HG03354 (cell line): ENCODE data around the gene DOCK2.
"Not testable (repeated sequence)": the region's sequence is repeated elsewhere in the genome, so short reads cannot be mapped to it uniquely, and the experiment has no call there.

Experiments used
- ATAC-seq: cut with Tn5 transposase; IDR thresholded peaks from one replicate; pipeline ENCODE4 v1.9.1; 2021; ENCODE audit warnings: mild to moderate bottlenecking; ENCODE audit not compliant: unreplicated experiment, poor library complexity, severe bottlenecking

Gene DOCK2

DNA sequence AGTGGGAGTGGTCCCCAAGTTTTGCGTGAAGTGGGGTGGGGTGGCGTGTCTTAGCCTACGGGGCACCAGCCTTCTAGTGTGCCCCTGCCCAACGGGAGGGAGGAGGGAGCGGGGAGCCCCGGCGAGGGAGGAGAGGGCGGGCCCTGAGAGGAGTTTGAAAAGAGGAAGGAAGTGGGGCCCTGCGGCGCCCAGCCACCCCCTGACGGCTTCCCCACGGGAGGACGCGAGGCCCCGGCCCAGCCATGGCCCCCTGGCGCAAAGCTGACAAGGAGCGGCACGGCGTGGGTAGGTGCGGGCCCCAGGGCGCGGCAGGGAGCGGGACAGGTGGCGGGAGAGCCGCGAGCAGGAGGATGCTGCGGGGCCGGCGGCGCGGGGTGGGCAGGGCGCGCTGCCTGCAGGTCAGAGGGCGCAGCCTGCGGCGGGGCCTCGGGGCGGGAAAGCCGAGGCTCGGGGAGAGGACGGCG is at the start of gene DOCK2:
Gene DOCK2 (plus strand): TSS at position 191 of the 464 bp plus-strand sequence. CDS start 52 bp downstream, at position 243.
- peak; percentile 93 for ATAC-seq

GRCh38 chr5:169590602-169591001 is 46.5 kb upstream of the DOCK2 start:
- no peak for ATAC-seq

GRCh38 chr5:169591636-169592035 is 45.4 kb upstream of the DOCK2 start:
- ATAC-seq: no peak

DNA sequence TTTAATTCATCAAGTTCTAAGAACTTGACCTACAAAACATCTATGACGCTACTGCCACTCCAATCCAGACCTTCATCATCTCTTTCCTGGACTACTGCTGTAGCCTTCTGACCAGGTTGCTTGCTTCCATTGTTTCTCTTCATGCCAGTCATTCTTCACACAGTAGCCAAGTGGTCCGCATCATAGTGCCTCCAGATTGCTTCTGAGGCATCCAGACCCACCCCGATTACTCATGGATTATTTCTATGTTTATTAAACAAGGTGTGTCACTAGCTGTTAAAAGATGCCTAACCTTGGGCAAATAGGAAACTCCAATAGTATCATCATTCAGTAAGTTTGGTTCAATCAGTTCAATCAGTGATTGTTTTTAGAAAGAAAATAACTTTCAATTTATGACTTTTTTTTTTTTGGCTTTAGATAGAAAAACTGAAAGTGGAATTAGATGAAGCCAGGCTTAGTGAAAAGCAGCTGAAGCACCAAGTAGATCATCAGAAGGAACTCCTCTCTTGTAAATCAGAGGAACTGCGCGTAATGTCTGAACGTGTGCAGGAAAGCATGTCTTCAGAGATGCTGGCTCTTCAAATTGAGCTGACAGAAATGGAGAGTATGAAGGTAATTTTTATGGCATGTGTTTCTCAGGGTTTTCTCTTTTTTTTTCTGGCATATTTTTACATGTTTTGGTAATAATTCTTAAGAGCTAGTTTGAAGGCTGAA is 44.0 kb upstream of the DOCK2 start:
- no peak for ATAC-seq

- no peak for ATAC-seq
These were observed 41.8 kb upstream of the DOCK2 start for GRCh38 chr5:169595172-169595820.

- ATAC-seq: no peak
These were observed 37.6 kb upstream of the DOCK2 start for GRCh38 chr5:169599451-169599850.

GRCh38 chr5:169602535-169602934 is 34.5 kb upstream of the DOCK2 start:
- no peak for ATAC-seq

DNA sequence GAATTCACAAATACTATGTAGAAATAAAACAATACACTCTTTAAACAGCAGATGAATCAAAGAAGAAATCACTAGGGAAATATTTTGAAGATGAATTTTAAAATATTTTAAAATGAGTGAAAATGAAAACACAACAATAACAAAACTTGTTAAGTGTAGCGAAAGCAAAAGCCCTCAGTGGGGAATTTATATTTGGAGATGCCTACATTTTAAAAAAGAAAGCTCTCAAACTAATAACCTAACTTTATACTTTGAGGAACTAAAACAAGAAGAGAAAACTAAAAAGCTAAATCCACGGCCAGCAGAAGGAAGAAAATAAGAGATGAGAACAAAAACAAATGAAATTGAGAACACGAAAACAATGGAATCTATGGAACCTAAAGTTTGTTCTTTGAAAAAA is 30.8 kb upstream of the DOCK2 start:
- no peak for ATAC-seq

DNA sequence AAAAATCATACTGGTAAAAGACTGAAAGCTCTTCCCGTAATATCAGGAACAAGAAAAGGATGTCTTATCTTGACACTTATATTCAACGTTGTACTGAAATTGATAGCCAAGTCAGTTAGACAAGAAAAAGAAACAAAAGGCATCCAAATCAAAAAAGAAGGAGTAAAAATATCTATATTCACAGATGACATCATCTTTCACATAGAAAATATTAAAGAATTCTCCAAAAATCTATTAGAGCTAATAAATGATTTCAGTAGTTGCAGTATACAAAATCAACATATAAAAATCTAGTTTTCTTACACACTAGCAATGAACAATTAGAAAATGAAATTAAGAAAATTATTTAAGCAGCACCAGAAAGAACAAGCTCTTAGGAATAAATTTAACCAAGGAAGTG is 29.2 kb upstream of the DOCK2 start:
- ATAC-seq: no peak

GRCh38 chr5:169609716-169610115 is 27.4 kb upstream of the DOCK2 start:
- no peak for ATAC-seq

DNA sequence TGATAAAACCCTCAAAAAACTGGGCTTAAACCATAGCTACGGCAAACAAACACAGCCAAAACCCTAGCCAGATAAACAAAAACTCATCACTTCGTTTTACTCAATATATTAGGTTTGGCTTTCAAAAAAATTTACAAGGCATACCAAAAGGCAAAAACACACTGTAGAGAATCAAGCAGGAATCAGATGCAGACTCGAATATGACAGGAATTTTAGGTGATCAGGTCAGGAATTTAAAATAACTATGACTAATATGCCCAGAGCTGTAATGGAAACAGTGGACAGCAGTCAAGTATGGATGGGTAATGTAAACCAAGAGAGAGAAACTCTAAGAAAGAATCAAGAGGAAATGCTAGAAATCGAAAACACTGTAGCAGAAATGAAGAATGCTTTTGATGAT is 26.5 kb upstream of the DOCK2 start:
- no peak for ATAC-seq

GRCh38 chr5:169615561-169615960 is 21.5 kb upstream of the DOCK2 start:
- no peak for ATAC-seq

- ATAC-seq: not testable (repeated sequence)
These were observed 12.8 kb upstream of the DOCK2 start for GRCh38 chr5:169624307-169624706.

DNA sequence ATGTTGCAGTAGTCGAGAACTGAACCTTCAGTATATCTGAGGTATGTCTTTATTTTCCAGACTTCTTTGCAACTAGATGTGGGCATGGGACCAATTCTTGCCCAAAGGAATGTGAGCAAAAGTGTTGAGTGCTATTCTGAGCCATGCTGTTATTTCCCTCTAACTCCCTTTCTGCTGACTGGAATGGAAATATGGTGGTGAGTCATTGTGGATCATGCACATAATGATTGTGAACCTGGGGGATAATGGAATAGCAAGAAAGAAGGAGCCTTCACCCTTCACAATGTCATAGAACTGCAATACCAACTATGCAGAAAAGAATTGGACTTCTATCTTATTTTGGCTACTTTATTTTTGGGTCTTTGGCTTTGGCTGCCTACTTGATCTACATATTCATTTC is 10.3 kb upstream of the DOCK2 start:
- ATAC-seq: no peak

GRCh38 chr5:169627551-169627950 is 9.5 kb upstream of the DOCK2 start:
- ATAC-seq: no peak

GRCh38 chr5:169628892-169629291 is 8.2 kb upstream of the DOCK2 start:
- no peak for ATAC-seq

GRCh38 chr5:169629847-169630548 is 7.1 kb upstream of the DOCK2 start:
- no peak for ATAC-seq

DNA sequence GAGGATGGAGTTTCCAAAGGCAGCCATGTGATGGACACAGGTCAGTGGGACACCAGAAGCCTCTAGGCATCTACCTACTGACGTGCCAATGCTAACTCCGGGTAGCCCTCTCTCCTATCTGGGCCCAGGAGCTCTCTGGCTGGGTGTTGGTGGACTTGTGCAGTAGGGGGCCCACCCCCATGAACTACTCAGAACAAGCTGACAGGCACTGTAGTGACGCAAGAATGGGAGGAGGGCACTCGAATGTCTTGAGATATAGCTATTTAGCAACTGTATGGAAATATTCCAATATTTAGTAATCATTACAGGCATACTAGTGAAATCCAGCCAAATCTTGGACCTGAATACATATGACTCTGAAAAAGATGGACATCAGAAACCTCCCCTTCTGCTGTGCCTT is 5.7 kb upstream of the DOCK2 start:
- no peak for ATAC-seq

- no peak for ATAC-seq
These were observed 4.1 kb upstream of the DOCK2 start for GRCh38 chr5:169632946-169633345.

DNA sequence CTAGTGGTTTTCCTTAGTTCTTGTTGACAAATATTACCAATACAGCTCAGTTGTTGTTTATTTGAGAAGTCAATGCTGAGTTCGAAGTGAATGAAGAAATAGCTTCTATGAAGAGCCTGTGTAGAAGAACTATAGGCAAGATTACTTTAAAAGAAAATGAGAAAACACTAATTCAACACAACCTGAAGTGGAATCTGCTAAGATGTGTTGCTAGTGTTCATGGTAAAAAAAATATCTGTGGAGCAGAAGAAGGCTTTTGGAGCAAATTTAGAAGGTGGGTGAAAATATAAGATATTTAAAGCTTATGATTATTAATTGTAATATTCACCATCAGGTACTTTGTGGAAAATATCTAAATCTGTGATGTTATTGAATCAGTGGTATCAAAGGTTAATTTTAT is 2.5 kb upstream of the DOCK2 start:
- no peak for ATAC-seq

- ATAC-seq: no peak
These were observed 1.1 kb upstream of the DOCK2 start for GRCh38 chr5:169635936-169636335.
